Limb (tissue), 2 donors: ENCODE measurements around the gene ZMPSTE24.

Source experiments
- DNase-seq, 2 donors: peaks; one replicate each; pipeline ENCODE4 v3.0.0-alpha.2; 2016; ENCODE audit errors: extremely low spot score in 2 of 2

ZMPSTE24 gene

GRCh38 chr1:40303051-40303771 lies 45.2 kb downstream of the ZMPSTE24 start:
- peak in 1 of 2 donors; percentile 33 for DNase-seq

- DNase-seq = peak in 1 of 2 donors; percentile 35
These were observed 45.8 kb downstream of the ZMPSTE24 start for GRCh38 chr1:40303790-40304189.

GRCh38 chr1:40305451-40305850 lies 47.4 kb downstream of the ZMPSTE24 start:
- no peak for DNase-seq

- no peak for DNase-seq
These were observed 47.8 kb downstream of the ZMPSTE24 start for GRCh38 chr1:40305871-40306270.

- no peak for DNase-seq
These were observed 48.3 kb downstream of the ZMPSTE24 start for GRCh38 chr1:40306296-40306695.

GRCh38 chr1:40307186-40307585 lies 49.1 kb downstream of the ZMPSTE24 start:
- no peak for DNase-seq

- no peak for DNase-seq
These were observed 50.1 kb downstream of the ZMPSTE24 start for GRCh38 chr1:40308036-40308727.

GRCh38 chr1:40309374-40310128 lies 51.5 kb downstream of the ZMPSTE24 start:
- DNase-seq = no peak

GRCh38 chr1:40310129-40310461 lies 52.1 kb downstream of the ZMPSTE24 start:
- DNase-seq = peak in 1 of 2 donors; percentile 24

GRCh38 chr1:40310983-40311642 lies 53.1 kb downstream of the ZMPSTE24 start:
- peak in 1 of 2 donors; percentile 28 for DNase-seq

- DNase-seq = no peak
These were observed 53.7 kb downstream of the ZMPSTE24 start for GRCh38 chr1:40311692-40312091.

GRCh38 chr1:40312238-40313205 lies 54.5 kb downstream of the ZMPSTE24 start:
- DNase-seq = peak in 1 of 2 donors; percentile 29

- DNase-seq = no peak
These were observed 55.4 kb downstream of the ZMPSTE24 start for GRCh38 chr1:40313329-40313957.

GRCh38 chr1:40313958-40314720 lies 56.1 kb downstream of the ZMPSTE24 start:
- no peak for DNase-seq

GRCh38 chr1:40314721-40315238 lies 56.7 kb downstream of the ZMPSTE24 start:
- peak in 1 of 2 donors; percentile 78 for DNase-seq

GRCh38 chr1:40315239-40315794 lies 57.3 kb downstream of the ZMPSTE24 start:
- DNase-seq = peak; percentile 89 to 93

GRCh38 chr1:40315795-40316594 lies 58.0 kb downstream of the ZMPSTE24 start:
- DNase-seq = peak; percentile 27 to 69
